ENCODE measurements around the gene MSANTD2. TPM values are rescaled to one million over a fixed set of nuclear protein-coding genes. Genes with fewer than 3 reads are reported as not detected.
A peak's percentile ranks its signal among the peaks of the same experiment; 100 is the strongest.

Gene MSANTD2
- total RNA-seq, 2 experiments from 2014 or later, result 9.5 to 10.5 TPM

GRCh38 chr11:124835918-124836317, 35.7 kb upstream of the MSANTD2 start:
- peaks cover 2% of the 10 kb centered on the region for H3K36me3 Mint-ChIP-seq (ENCODE audit: low read depth)
- DNase-seq, result no peak
- H3K27me3 Mint-ChIP-seq, result peaks cover 54% of the 10 kb centered on the region
- H3K9me3 Mint-ChIP-seq, result no peaks in the 10 kb centered on the region
- H3K4me3 Mint-ChIP-seq, result peak overlapping the region; percentile 67
- ChIA-PET POLR2A (no interaction called here), CTCF (interaction anchor here (0.6 to 3.2 kb wide), 7 partner anchors 22 to 179 kb away, joined by 3 to 15 read pairs (median 4); no protein-coding TSS in a partner anchor)
- H3K4me1 Mint-ChIP-seq, result peaks cover 17% of the 10 kb centered on the region
- no peak overlapping the region for H3K27ac Mint-ChIP-seq

GRCh38 chr11:124834526-124835180, 34.4 kb upstream of the MSANTD2 start:
- no peak overlapping the region for H3K27ac Mint-ChIP-seq
- H3K36me3 Mint-ChIP-seq (ENCODE audit: low read depth), result no peaks in the 10 kb centered on the region
- peaks cover 12% of the 10 kb centered on the region for H3K4me1 Mint-ChIP-seq
- CTCF ChIA-PET, result interaction anchor here (1.1 kb wide), 1 partner anchor 53 kb away, joined by 3 read pairs; no protein-coding TSS in a partner anchor
- DNase-seq, result no peak
- H3K9me3 Mint-ChIP-seq, result no peaks in the 10 kb centered on the region
- POLR2A ChIA-PET, result no interaction called here
- no peak overlapping the region for H3K4me3 Mint-ChIP-seq
- peaks cover 46% of the 10 kb centered on the region for H3K27me3 Mint-ChIP-seq

GRCh38 chr11:124832571-124832970, 32.4 kb upstream of the MSANTD2 start:
- Mint-ChIP-seq H3K27me3 (peaks cover 30% of the 10 kb centered on the region), H3K9me3 (no peaks in the 10 kb centered on the region), H3K4me1 (peaks cover 12% of the 10 kb centered on the region), H3K36me3 (ENCODE audit: low read depth) (no peaks in the 10 kb centered on the region), H3K4me3 (no peak overlapping the region), H3K27ac (no peak overlapping the region)
- ChIA-PET POLR2A (interaction anchor here (0.6 kb wide), 1 partner anchor 60 kb away, joined by 6 read pairs; no protein-coding TSS in a partner anchor), CTCF (interaction anchor here (1.0 to 1.1 kb wide), 2 partner anchors 27 to 387 kb away, joined by 3 to 5 read pairs; no protein-coding TSS in a partner anchor)
- no peak for DNase-seq

- Mint-ChIP-seq H3K27ac (no peak overlapping the region), H3K36me3 (ENCODE audit: low read depth) (no peaks in the 10 kb centered on the region), H3K27me3 (peaks cover 24% of the 10 kb centered on the region), H3K4me3 (no peak overlapping the region), H3K9me3 (no peaks in the 10 kb centered on the region), H3K4me1 (peaks cover 6% of the 10 kb centered on the region)
- no peak for DNase-seq
- CTCF ChIA-PET, result interaction anchor here (1.1 kb wide), 1 partner anchor 387 kb away, joined by 3 read pairs; no protein-coding TSS in a partner anchor
- POLR2A ChIA-PET, result no interaction called here
Observed at GRCh38 chr11:124831897-124832296, 31.7 kb upstream of the MSANTD2 start.

- H3K27ac Mint-ChIP-seq, result no peak overlapping the region
- DNase-seq, result no peak
- ChIA-PET POLR2A (no interaction called here), CTCF (interaction anchor here (0.9 kb wide), 1 partner anchor 170 kb away, joined by 3 read pairs; no protein-coding TSS in a partner anchor)
- H3K36me3 Mint-ChIP-seq (ENCODE audit: low read depth), result no peaks in the 10 kb centered on the region
- no peaks in the 10 kb centered on the region for H3K9me3 Mint-ChIP-seq
- H3K27me3 Mint-ChIP-seq, result peaks cover 29% of the 10 kb centered on the region
- H3K4me1 Mint-ChIP-seq, result no peaks in the 10 kb centered on the region
- no peak overlapping the region for H3K4me3 Mint-ChIP-seq
Observed at GRCh38 chr11:124830749-124831148, 30.5 kb upstream of the MSANTD2 start.

GRCh38 chr11:124829986-124830385, 29.8 kb upstream of the MSANTD2 start:
- Mint-ChIP-seq H3K27me3 (peaks cover 26% of the 10 kb centered on the region), H3K4me3 (no peak overlapping the region), H3K27ac (no peak overlapping the region), H3K9me3 (no peaks in the 10 kb centered on the region), H3K36me3 (ENCODE audit: low read depth) (no peaks in the 10 kb centered on the region), H3K4me1 (no peaks in the 10 kb centered on the region)
- POLR2A ChIA-PET, result no interaction called here
- no peak for DNase-seq
- CTCF ChIA-PET, result interaction anchor here (0.9 kb wide), 1 partner anchor 170 kb away, joined by 3 read pairs; no protein-coding TSS in a partner anchor

- H3K9me3 Mint-ChIP-seq, result no peaks in the 10 kb centered on the region
- H3K4me1 Mint-ChIP-seq, result no peaks in the 10 kb centered on the region
- POLR2A ChIA-PET, result no interaction called here
- no peak overlapping the region for H3K4me3 Mint-ChIP-seq
- no peak overlapping the region for H3K27ac Mint-ChIP-seq
- no peaks in the 10 kb centered on the region for H3K36me3 Mint-ChIP-seq (ENCODE audit: low read depth)
- CTCF ChIA-PET, result no interaction called here
- peaks cover 26% of the 10 kb centered on the region for H3K27me3 Mint-ChIP-seq
- no peak for DNase-seq
Observed at GRCh38 chr11:124825876-124826275, 25.7 kb upstream of the MSANTD2 start.

- ChIA-PET CTCF (interaction anchor here (1.7 kb wide), 1 partner anchor 9 kb away, joined by 4 read pairs; no protein-coding TSS in a partner anchor), POLR2A (no interaction called here)
- H3K27ac Mint-ChIP-seq, result no peak overlapping the region
- no peak overlapping the region for H3K4me3 Mint-ChIP-seq
- no peaks in the 10 kb centered on the region for H3K36me3 Mint-ChIP-seq (ENCODE audit: low read depth)
- no peak for DNase-seq
- H3K9me3 Mint-ChIP-seq, result no peaks in the 10 kb centered on the region
- H3K27me3 Mint-ChIP-seq, result peaks cover 24% of the 10 kb centered on the region
- H3K4me1 Mint-ChIP-seq, result no peaks in the 10 kb centered on the region
Observed at GRCh38 chr11:124823512-124824376, 23.5 kb upstream of the MSANTD2 start.

GRCh38 chr11:124821995-124822730, 22.0 kb upstream of the MSANTD2 start:
- Mint-ChIP-seq H3K36me3 (ENCODE audit: low read depth) (no peaks in the 10 kb centered on the region), H3K9me3 (no peaks in the 10 kb centered on the region), H3K27me3 (peaks cover 34% of the 10 kb centered on the region), H3K4me1 (no peaks in the 10 kb centered on the region), H3K27ac (no peak overlapping the region), H3K4me3 (no peak overlapping the region)
- ChIA-PET CTCF (interaction anchor here (1.0 to 1.7 kb wide), 2 partner anchors 8 to 15 kb away, joined by 3 to 4 read pairs; no protein-coding TSS in a partner anchor), POLR2A (no interaction called here)
- DNase-seq, result no peak

- no peak for DNase-seq
- no peaks in the 10 kb centered on the region for H3K4me1 Mint-ChIP-seq
- no peaks in the 10 kb centered on the region for H3K9me3 Mint-ChIP-seq
- no peak overlapping the region for H3K4me3 Mint-ChIP-seq
- H3K36me3 Mint-ChIP-seq (ENCODE audit: low read depth), result no peaks in the 10 kb centered on the region
- CTCF ChIA-PET, result no interaction called here
- H3K27ac Mint-ChIP-seq, result no peak overlapping the region
- POLR2A ChIA-PET, result no interaction called here
- H3K27me3 Mint-ChIP-seq, result peaks cover 46% of the 10 kb centered on the region
Observed at GRCh38 chr11:124817036-124817435, 16.8 kb upstream of the MSANTD2 start.

GRCh38 chr11:124814739-124815138, 14.5 kb upstream of the MSANTD2 start:
- H3K27ac Mint-ChIP-seq, result no peak overlapping the region
- no peak overlapping the region for H3K4me3 Mint-ChIP-seq
- DNase-seq, result no peak
- no peaks in the 10 kb centered on the region for H3K9me3 Mint-ChIP-seq
- H3K27me3 Mint-ChIP-seq, result peaks cover 47% of the 10 kb centered on the region
- POLR2A ChIA-PET, result no interaction called here
- H3K4me1 Mint-ChIP-seq, result no peaks in the 10 kb centered on the region
- CTCF ChIA-PET, result interaction anchor here (0.9 to 2.3 kb wide), 2 partner anchors 9 to 14 kb away, joined by 4 to 8 read pairs; partner anchors contain the start of gene MSANTD2
- H3K36me3 Mint-ChIP-seq (ENCODE audit: low read depth), result no peaks in the 10 kb centered on the region

GRCh38 chr11:124812876-124813275, 12.7 kb upstream of the MSANTD2 start:
- CTCF ChIA-PET, result interaction anchor here (0.6 to 2.3 kb wide), 6 partner anchors 12 to 309 kb away, joined by 3 to 15 read pairs (median 4); partner anchors contain the start of gene MSANTD2
- Mint-ChIP-seq H3K27me3 (peaks cover 40% of the 10 kb centered on the region), H3K36me3 (ENCODE audit: low read depth) (no peaks in the 10 kb centered on the region), H3K4me3 (no peak overlapping the region), H3K27ac (no peak overlapping the region), H3K4me1 (no peaks in the 10 kb centered on the region), H3K9me3 (no peaks in the 10 kb centered on the region)
- POLR2A ChIA-PET, result no interaction called here
- DNase-seq, result no peak
